8988T (cell line): ENCODE measurements around the gene PDZD2.
"Not testable (repeated sequence)": the region's sequence is repeated elsewhere in the genome, so short reads cannot be mapped to it uniquely, and the experiment has no call there.

Experiments used
- DNase-seq: peaks from one replicate; pipeline ENCODE4 v3.0.0; 2011

PDZD2 gene

DNA sequence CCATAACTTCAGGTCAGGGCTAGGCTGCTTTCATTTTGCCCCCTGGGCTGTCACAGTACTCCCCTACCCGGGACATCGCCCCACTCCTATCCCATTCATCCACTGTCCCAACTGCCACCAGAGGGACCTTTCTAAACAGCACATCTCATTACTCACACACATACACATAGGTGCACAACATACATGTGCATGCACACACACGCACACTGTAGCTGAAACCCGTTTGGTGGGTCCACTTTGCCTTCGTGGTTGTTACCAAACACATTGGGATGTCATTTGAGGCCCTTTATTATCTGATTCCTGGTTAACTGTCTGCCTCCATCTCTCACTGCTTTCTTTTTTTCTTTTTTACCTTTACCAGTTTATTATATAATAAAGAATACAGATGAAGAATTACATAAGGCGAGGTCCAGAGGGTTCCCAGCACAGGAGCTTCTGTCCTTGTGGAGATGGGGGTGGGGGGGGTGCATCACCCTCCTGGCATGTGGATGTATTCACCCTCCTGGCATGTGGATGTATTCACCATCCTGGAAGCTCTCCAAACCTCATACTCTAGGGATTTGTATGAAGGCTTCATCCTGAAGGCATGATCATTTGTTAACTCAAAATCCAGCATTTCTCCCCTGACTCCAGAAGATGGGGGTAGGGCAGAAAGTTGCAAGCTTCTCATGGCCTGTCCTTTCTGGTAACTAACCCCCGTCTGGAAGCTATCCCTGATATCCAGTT is 349.2 kb downstream of the PDZD2 start:
- DNase-seq, result peak; percentile 69

DNA sequence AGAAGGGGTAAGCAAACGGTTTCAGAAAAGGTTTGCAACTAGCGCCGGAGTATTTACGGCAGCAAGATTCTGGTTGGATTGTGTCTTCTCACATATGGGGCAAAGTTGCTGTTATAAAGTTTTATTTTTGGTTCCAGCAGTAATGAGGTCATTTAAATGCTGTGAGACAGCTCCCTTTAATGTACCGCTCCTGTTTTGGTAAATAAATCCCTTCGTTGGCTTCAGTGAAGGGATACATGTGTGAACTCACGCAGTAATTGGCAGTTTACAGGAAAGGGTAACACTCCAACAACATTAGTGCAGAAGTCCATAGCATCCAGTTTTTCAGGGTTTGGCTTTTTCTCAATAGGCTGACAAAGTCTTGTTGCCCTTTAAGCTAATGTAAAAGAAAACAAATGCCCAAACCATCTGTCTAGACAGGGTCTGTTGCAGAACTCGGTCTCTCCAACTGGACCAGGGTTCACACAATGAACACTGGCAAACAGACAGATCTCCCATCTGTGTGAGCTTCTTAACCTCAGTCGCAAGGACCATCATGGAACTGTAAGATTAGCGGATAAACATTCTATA is 351.2 kb downstream of the PDZD2 start:
- no peak for DNase-seq

- no peak for DNase-seq
Observed at GRCh38 chr5:31990701-31991110, 351.8 kb downstream of the PDZD2 start.

- no peak for DNase-seq
Observed at GRCh38 chr5:31992377-31992776, 353.4 kb downstream of the PDZD2 start.

GRCh38 chr5:31993165-31993961 is 354.4 kb downstream of the PDZD2 start:
- no peak for DNase-seq

DNA sequence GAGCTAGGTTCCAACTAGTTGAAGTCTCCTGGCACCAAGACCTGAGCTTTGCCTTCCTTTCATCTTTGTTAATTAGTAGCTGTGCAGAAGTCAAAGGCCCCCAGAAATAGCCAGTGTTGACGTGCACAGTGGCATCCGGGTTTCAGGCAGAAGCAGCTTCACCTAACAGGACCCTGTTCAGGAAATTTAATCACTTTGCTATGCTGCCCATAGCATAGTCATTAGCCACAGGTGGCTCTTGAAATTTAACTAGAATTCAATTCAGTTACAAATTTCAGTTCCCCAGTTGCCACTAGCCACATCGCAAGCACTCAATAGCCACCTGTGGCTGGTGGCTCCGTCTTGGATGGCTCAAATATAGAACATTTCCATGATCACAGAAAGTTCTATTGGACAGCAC is 356.1 kb downstream of the PDZD2 start:
- no peak for DNase-seq

DNA sequence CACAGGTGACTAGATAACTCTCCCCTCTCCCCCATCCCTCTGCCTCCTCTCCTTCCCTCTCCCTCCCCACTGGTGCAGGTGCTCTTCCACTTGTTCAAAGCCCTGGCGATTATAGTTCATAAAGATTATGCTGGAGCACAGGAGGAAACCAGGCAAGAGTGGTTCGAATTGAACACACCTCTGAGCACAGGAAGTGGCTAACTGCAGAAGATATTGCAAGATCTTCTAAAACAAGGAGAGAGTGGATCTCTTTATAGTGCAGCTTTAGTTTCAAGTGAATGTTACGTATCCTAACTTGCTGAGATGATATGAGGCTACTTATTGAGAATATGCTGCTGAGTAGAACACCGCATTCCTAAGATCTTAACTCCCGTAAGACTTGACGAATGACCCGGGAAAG is 356.8 kb downstream of the PDZD2 start:
- no peak for DNase-seq

GRCh38 chr5:31996909-31997308 is 358.0 kb downstream of the PDZD2 start:
- DNase-seq, result no peak

DNA sequence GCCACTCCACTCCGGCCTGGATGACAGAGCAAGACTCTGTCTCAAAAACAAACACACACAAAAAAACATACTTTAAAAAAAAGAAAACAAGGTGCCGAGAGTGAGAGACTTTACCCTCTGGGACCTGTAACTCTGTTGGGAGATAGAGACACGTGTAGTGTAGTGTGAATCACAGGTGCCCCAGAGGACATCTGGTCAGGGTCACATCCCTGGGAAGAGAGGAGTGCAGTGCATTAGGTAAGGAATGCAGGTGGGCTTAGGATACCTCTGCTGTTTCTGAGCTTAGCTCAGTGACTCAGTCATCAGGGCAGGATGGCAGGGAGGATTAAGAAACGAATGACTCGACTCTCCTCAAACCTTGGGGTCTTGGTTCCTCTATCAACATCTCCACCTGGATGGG is 360.5 kb downstream of the PDZD2 start:
- no peak for DNase-seq

DNA sequence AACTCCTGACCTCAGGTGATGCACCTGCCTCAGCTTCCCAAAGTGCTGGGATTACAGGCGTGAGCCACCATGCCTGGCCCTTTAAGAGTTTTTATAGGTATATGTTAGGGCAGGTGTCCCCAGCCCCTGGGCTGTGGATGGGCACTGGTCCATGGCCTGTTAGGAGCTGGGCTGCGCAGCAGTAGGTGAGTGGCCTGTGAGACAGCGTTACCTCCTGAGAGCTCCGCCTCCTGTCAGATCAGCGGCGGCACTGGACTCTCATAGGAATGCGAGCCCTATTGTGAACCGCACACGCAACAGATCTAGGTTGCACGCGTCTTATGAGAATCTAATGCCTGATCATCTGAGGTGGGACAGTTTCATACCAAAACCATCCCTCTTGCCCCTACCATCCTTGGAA is 361.8 kb downstream of the PDZD2 start:
- no peak for DNase-seq

DNA sequence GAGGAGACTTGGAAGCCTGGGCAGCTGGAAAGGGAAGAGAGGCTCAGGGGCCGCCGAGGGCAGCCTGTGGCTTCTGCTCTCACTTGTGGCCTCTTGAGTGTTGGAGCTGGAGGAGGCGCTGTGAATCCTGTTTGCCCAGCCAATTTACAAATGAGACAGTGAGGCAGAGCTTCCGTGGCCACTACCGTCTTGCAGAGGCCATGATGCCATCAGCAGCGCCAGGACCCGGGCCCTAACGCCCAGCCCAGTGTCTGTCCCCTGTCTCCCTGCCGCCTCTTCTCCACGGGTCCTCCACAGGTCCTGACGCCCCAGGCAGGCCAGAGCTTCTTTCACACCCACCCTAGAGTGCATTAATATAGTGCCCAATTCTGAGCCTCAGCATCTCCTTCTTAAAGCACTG is 362.4 kb downstream of the PDZD2 start:
- DNase-seq, result no peak

DNA sequence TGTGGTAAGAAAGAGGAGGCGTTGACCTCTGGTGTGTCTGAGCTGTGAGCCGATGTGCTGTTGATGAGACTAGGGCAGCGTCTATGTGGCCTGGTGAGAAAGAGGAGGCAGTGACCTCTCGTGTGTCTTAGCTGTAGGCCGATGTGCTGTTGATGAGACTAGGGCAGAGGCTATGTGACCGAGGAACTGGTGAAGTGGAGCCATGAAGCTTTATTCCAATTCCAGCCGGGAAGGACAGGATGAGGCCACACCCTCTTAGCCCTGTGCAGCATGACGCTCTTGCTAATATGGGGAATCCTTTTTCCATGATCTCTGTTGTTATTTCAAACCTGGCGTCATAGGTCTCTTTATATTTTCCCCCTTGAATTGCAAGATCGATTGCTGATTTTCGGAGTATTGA is 362.8 kb downstream of the PDZD2 start:
- DNase-seq, result no peak

GRCh38 chr5:32002755-32003154 is 363.8 kb downstream of the PDZD2 start:
- no peak for DNase-seq

DNA sequence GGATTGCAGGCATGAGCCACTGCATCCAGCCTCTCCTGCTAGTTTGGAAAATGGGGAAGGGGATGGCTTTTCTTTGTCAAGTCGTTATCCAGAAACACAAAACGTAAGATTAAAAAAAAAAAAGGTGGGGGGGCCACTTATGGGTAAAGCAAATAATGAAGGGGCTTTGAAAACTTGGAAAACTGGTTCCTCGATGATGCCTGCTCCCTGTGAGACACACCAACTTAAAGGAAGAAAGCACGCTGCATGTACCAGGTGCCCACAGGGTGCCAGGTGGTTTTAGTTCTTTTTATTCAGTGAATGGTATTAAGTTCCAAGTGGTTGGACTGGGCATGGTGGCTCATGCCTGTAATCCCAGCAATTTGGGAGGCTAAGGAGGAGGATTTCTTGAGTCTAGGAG is 365.1 kb downstream of the PDZD2 start:
- no peak for DNase-seq

- no peak for DNase-seq
Observed at GRCh38 chr5:32004404-32004803, 365.5 kb downstream of the PDZD2 start.

DNA sequence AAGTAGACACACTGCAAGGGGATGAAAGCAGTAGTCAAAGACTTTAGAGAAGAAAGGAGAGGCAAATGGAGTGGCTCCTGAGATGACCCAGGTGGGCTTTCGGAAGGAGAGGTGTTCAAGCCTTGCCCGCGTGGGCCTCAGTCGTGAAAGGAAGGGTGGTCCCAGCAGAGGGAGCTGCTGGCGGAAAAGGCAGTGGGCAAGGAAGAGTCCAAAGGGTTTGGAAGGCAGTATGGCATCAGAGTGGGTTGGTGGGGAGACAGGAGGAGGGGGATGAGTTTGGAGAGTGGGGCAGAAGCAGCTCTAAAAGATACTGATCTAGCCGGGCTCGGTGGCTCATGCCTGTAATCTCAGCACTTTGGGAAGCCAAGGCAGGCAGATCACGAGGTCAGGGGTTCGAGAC is 369.8 kb downstream of the PDZD2 start:
- DNase-seq, result no peak

DNA sequence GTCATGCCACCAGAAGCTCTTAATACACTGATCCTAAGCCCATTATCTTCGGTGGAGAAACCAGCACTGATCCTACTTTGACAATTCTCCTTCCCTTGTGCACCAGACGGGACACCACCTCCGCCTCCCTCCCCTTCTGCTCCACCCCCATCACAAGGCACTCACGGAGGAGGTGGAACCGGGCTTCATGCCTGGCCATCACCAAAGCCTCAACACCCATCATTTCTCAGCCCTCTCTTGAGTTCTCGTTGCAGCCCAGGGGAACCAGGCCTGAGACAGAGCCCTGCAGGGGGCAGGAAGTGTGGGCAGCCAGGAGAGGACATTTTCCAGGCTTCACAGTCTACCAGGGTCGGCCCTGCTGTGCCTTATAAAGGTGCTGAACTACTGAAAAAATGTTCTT is 374.7 kb downstream of the PDZD2 start:
- no peak for DNase-seq

DNA sequence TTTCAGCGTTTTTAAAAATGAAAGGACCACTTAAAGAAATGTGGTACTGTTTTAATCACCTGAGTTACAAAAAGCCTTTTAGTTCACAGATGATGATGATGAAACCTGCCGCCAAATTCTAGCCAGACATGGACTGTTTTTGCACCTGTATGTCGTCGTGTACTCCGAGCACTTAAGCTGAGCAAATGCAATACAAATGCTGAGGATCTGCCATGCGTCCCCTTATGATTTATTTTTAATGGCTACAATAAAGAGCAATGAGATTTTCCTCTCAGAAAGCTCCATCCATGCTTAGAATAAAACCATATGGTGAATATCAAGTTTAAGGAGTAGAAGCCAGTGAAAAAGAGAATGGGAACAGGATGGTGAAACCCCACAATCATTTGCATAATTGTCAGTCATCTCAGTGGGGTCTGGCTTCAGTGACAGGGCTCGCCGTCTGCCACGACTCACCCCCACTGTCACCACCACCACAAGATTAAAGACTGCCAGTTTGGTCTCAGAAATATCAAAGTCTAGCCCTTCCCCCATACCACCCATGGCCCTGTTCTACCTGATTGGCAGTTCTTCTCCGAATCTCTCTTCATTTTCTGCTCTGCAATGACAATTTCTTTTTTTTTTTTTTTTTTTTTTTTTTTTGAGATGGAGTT is 375.3 kb downstream of the PDZD2 start:
- no peak for DNase-seq

DNA sequence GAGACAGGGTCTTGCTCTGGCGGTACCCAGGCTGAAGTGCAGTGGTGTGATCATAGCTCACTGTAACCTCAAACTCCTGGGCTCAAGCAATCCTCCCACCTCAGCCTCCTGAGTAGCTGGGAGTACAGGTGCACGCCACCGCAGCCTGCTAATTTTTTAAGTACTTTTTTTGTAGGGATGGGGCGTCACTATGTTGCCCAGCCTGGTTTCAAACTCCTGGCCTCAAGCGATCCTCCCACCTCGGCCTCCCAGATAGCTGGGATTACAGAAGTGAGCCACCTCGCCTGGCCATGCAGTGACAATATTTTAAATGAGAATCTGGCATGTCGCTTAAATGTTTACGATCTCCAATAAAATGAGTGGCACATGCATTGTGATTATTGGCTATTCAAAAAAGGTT is 376.3 kb downstream of the PDZD2 start:
- DNase-seq, result not testable (repeated sequence)

- DNase-seq, result no peak
Observed at GRCh38 chr5:32017692-32018367, 378.9 kb downstream of the PDZD2 start.

- no peak for DNase-seq
Observed at GRCh38 chr5:32018476-32019436, 379.8 kb downstream of the PDZD2 start.

- no peak for DNase-seq
Observed at GRCh38 chr5:32020271-32020670, 381.3 kb downstream of the PDZD2 start.
